22Rv1 (cell line): ENCODE measurements around the gene LRRC73.
"Not testable (repeated sequence)": the region's sequence is repeated elsewhere in the genome, so short reads cannot be mapped to it uniquely, and the experiment has no call there.

Experiments
- ZFX ChIP-seq: fragments of 450-650 bp; IDR thresholded peaks from 2 replicates; pipeline ENCODE4 v1.6.1; 2017; ENCODE audit warnings: antibody characterized with exemption, borderline replicate concordance
- TF ChIP-seq, protein P1 (sequence below): fragments of 450-650 bp; IDR thresholded peaks from 2 replicates; pipeline ENCODE4 v1.5.1; 2017; ENCODE audit warnings: mild to moderate bottlenecking

DNA sequence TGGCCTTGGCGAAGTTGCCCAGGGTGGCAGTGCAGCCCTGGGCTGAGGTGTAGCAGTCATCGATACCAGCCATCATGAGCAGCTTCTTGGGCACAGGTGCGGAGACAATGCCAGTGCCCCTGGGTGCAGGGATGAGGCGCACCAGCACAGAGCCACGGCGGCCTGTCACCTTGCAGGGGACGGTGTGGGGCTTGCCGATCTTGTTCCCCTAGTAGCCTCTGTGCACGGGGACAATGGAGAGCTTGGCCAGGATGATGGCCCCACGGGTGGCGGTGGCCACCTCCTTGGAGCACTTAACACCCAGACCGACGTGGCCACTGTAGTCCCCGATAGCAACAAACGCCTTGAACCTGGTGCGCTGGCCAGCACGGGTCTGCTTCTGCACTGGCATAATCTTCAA, 28.8 kb upstream of the LRRC73 start:
- TF ChIP-seq, protein P1, sequence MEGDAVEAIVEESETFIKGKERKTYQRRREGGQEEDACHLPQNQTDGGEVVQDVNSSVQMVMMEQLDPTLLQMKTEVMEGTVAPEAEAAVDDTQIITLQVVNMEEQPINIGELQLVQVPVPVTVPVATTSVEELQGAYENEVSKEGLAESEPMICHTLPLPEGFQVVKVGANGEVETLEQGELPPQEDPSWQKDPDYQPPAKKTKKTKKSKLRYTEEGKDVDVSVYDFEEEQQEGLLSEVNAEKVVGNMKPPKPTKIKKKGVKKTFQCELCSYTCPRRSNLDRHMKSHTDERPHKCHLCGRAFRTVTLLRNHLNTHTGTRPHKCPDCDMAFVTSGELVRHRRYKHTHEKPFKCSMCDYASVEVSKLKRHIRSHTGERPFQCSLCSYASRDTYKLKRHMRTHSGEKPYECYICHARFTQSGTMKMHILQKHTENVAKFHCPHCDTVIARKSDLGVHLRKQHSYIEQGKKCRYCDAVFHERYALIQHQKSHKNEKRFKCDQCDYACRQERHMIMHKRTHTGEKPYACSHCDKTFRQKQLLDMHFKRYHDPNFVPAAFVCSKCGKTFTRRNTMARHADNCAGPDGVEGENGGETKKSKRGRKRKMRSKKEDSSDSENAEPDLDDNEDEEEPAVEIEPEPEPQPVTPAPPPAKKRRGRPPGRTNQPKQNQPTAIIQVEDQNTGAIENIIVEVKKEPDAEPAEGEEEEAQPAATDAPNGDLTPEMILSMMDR = not testable (repeated sequence)
- TF ChIP-seq ZFX = not testable (repeated sequence)
